Left ventricle myocardium superior (tissue), 1 donor: ENCODE data around the gene SAV1. TPM values are rescaled to one million over a fixed set of nuclear protein-coding genes. Genes with fewer than 3 reads are reported as not detected.
A peak's percentile ranks its signal among the peaks of the same experiment; 100 is the strongest.
"Not testable (repeated sequence)": the region's sequence is repeated elsewhere in the genome, so short reads cannot be mapped to it uniquely, and the experiment has no call there.

Experiments used
- ATAC-seq: fragments of 200-7000 bp; cut with Tn5 transposase; one replicate; pipeline ENCODE4 v1.9.1; 2020; ENCODE audit warnings: mild to moderate bottlenecking, moderate library complexity
- DNase-seq: peaks from one replicate; pipeline ENCODE4 v3.0.0-alpha.2; 2020
- intact Hi-C: fragments of 100-400 bp; cut with micrococcal nuclease; formaldehyde crosslinking; loops from one replicate; pipeline ENCODE4 v1.11.0; 2022
- total RNA-seq: library from RNA; stranded (reverse); fragmentation: NEBNext Ultra II Directional; extraction: Animal tissue kit (Norgen Biotek cat#: 25700); gene quantifications from one replicate; pipeline ENCODE4 v1.2.1, GENCODE V29; 2021
- donor health status: DM: no; HTN: yes; CAD: no; lungs with severe emphysema.

The SAV1 gene
- total RNA-seq, 1 donor from 2014 or later, result 26.2 TPM

GRCh38 chr14:50667684-50667995, 466 bp downstream of the SAV1 start:
- peak; percentile 33 for ATAC-seq
- no peak for DNase-seq
- intact Hi-C loops, result no loop called here

- DNase-seq (no peak), ATAC-seq (peak; percentile 28)
- intact Hi-C loops, result no loop called here
Observed at GRCh38 chr14:50666772-50667683, 1.1 kb downstream of the SAV1 start.

- intact Hi-C loops, ATAC-seq, DNase-seq: not testable (repeated sequence)
Observed at GRCh38 chr14:50665300-50665699, 2.8 kb downstream of the SAV1 start.

- intact Hi-C loops, ATAC-seq, DNase-seq: not testable (repeated sequence)
Observed at GRCh38 chr14:50664579-50664978, 3.5 kb downstream of the SAV1 start.

DNA sequence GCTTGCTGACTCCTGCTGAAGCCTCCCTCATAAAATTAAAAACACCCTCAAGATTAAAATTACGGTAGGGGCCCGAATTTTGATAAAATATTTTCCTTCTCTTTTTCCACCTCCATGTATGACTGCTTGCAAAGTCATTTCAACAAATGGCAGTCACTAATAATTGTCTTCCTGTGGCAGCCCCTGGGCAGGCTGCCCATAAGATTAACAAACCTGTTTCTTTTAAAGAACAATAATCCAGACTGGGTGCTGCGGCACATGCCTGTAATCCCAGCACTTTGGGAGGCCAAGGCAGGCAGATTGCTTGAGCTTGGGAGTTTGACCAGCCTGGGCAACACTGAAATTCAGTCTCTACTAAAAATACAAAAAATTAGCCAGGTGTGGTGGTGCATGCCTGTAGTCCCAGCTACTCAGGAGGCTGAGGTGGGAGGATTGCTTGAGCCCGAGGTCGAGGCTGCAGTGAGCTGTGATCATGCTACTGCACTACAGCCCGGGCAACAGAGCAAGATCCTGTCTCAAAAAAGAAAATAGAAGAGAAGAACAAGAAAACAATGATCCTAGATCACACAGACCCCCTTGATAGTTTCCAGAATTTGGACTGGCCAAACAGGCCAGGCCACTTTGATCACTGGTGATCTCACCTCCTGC, 8.7 kb downstream of the SAV1 start:
- DNase-seq (no peak), ATAC-seq (peak; percentile 36)
- intact Hi-C loops, result no loop called here

DNA sequence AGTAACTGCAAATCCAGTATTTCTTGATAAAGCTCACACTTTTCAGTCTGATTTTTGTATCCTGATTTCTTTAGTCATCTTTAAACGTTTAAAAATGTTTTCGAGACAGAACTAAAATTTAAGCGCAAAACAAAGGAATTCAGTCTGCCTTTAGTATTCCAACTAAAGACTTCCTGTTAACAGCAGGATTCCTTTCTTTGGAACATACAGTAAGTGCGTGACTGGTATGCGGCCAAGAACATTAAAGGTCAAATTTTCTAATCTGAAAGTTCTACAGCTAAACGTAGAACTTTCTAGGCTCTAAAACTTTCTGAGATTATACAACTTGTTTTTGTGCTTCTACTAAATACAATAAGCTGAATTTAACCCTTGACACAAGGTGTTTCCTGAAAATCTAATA, 9.9 kb downstream of the SAV1 start:
- intact Hi-C loops, result no loop called here
- no peak for DNase-seq
- ATAC-seq, result peak; percentile 67

- no peak for DNase-seq
- intact Hi-C loops, result no loop called here
- ATAC-seq, result peak; percentile 29
Observed at GRCh38 chr14:50657753-50658152, 10.4 kb downstream of the SAV1 start.

- intact Hi-C loops, result no loop called here
- ATAC-seq (no peak), DNase-seq (no peak)
Observed at GRCh38 chr14:50656776-50657175, 11.3 kb downstream of the SAV1 start.

GRCh38 chr14:50649691-50650090, 18.4 kb downstream of the SAV1 start:
- no peak for ATAC-seq
- intact Hi-C loops, result no loop called here

DNA sequence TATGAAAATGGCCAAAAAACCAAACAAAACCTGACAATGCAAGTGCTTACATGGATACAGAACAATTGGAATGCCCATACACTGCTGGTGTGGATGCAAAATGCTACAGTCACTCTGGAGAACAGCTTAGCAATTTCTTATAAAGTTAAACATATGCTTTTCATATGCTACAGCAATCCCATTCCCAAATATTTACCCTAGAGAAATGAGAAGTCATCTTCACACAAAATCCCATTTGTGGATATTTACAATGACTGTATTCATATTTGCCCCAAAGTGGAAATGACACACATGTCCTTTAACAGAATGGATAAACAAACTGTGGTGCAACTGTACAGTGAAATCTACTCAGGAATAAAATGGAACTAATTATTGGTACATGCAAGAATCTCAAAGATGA, 20.4 kb downstream of the SAV1 start:
- ATAC-seq (no peak), DNase-seq (no peak)
- intact Hi-C loops, result no loop called here

More at GRCh38 chr14:50649691-50650090, 18.4 kb downstream of the SAV1 start:
- no peak for DNase-seq

GRCh38 chr14:50647282-50647681, 20.8 kb downstream of the SAV1 start:
- DNase-seq (no peak), ATAC-seq (no peak)
- intact Hi-C loops, result no loop called here

DNA sequence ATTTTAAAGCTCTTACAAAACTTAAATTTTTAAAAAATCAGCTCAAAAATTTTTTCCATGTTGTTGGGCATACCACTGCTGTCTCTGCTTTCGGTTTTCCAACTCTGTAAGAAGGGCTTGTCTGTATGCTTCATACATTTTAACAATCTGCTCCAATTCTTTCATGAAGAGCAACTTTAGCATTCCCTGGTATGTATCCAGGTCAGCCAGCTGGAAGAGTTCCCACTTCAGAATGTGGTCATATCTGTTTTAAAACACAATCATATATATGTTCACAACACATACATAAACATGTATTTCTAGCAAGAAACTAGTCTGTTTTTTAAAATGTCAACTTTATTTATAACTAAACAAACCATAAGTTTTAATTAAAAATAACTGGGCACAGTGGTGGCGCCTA, 33.0 kb downstream of the SAV1 start:
- intact Hi-C loops, result no loop called here
- no peak for ATAC-seq
- DNase-seq, result no peak

DNA sequence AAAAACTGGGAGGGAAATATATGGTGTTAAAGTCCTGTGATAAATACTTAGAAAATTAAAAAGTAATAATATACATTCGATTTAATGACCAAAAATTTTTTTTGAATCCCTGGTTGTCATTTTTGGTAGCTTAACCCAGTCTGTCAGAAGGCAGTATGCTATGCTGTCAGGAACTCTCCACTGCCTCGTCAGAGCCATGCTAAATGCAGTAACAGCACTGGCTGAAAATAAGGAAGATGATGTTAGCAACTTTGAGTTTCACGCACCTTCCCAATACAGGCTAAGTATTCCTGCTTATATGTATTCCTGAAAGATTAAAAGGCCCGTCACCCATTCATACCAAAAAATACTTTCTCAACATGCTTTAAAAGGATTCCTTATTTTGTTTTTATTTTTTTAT, 34.2 kb downstream of the SAV1 start:
- DNase-seq, result no peak
- intact Hi-C loops, result no loop called here
- ATAC-seq, result peak; percentile 45

DNA sequence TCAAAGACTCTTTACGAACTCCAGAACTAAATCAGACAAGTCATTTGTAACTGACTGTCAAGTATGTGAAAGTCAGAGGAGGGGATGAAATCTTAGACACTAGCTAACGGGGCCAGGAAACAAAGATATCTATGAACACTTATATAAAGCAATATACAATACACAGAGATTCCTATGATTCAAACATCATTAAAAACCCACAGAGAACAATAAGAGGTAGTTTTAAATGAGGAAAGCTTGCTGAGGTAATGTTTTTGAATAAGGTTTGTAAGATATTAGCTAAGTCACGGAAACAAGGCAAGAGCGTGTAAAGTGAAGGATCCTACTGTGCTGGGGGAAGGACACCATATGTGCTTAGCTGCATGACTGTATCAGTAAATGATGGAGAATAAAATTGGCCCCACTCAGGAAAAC, 36.7 kb downstream of the SAV1 start:
- ATAC-seq, result no peak
- intact Hi-C loops, result no loop called here
- no peak for DNase-seq

GRCh38 chr14:50624947-50625346, 43.2 kb downstream of the SAV1 start:
- ATAC-seq, intact Hi-C loops, DNase-seq: not testable (repeated sequence)

DNA sequence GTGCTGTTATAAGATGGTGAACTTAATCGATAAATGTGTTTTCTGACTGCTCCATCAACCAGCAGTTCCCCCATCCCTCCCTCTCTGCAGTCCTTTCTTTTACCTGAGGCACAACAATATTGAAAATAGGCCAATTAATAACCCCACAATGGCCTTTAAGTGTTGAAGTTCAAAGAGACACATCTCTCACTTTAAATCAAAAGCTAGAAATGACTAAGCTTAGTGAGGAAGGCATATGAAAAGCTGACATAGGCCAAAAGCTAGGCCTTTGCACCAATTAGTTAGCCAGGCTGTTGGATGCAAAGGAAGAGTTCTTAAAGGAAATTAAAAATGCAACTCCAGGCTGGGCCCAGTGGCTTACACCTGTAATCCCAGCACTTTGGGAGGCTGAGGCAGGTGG, 43.7 kb downstream of the SAV1 start:
- intact Hi-C loops, result no loop called here
- ATAC-seq (no peak), DNase-seq (no peak)

DNA sequence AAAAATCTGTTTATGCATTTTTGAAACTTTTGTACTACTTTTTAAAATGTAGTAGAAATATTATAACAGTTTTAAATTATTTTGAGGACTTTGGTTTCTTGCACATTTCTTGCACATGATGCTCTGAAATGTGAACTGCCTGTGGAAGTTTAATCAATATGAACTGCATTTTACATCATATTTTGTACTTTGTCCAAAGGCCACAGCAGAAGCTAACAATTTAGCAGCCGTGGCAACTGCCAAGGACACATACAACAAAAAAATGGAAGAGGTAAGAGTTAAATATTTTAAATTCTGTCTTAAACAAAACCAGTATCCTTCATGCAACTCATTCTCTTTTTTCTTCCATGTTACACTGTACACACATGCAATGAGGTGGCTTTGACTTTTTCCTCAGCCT, 45.1 kb downstream of the SAV1 start:
- intact Hi-C loops, result no loop called here

DNA sequence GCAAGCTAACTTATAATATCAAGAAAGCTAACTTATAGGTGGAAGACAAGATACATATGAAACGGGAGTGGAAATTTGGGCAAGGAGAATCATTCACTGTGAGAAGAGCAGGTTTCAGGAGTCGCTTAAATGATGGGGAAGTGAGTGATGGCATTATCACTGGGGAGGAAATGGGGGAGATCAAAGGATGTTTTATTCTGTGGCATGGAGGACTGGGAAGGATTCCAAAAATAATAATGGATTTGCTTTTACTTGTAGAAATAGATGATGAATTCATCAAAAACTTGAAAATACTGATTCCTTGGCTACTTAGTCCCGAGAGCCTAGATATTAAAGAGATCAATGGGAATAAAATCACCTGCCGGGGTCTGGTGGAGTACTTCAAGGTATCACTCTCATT, 47.8 kb downstream of the SAV1 start:
- DNase-seq, result no peak
- intact Hi-C loops, result no loop called here
- no peak for ATAC-seq

More for the DNA sequence above, 45.1 kb downstream of the SAV1 start:
- DNase-seq (no peak), ATAC-seq (no peak)

- peak; percentile 45 for ATAC-seq
- intact Hi-C loops, result no loop called here
- no peak for DNase-seq
Observed at GRCh38 chr14:50619569-50620141, 48.5 kb downstream of the SAV1 start.

DNA sequence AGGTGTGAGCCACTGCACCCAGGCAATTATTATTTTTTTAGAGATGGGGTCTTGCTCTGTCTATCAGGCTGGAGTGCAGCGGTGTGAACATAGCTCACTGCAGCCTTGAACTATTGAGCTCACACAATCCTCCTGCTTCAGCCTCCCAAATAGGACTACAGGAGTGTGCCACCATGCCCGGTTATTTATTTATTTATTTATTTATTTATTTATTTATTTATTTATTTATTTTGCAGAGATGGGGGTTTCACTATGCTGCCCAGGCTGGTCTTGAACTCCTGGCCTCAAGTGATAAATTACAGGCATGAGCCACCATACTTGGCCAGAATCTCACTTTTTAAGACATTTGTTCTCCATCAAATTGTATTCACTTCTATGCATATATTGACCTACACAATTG, 51.8 kb downstream of the SAV1 start:
- intact Hi-C loops, result no loop called here
- DNase-seq (no peak), ATAC-seq (no peak)
